Activated CD4-positive, alpha-beta T cell treated with anti-CD3 and anti-CD28 coated beads for 36 hours (primary cell): Measurements from ENCODE around the gene NACC1. TPM values are rescaled to one million over a fixed set of nuclear protein-coding genes. Genes with fewer than 3 reads are reported as not detected.

Experiments used
- ATAC-seq: fragments of 200-7000 bp; cut with Tn5 transposase; one replicate; pipeline ENCODE4 v1.10.0; 2021; ENCODE audit warnings: mild to moderate bottlenecking, moderate library complexity
- CTCF ChIA-PET: fragments of 350-600 bp; sonication (Branson Sonifier 250); formaldehyde crosslinking; loops from one replicate; lab custom pipeline; 2021; ENCODE audit warnings: antibody characterized with exemption; lab: Charles Lee
- POLR2A ChIA-PET: fragments of 350-600 bp; sonication (Branson Sonifier 250); formaldehyde crosslinking; loops from one replicate; lab custom pipeline; 2021; ENCODE audit warnings: antibody characterized with exemption, inconsistent platforms; lab: Charles Lee
- DNase-seq: peaks from one replicate; pipeline ENCODE4 v3.0.0-alpha.2; 2020
- H3K27ac Mint-ChIP-seq: one replicate; pipeline ENCODE4 v1.8.0; 2021; ENCODE audit warnings: mixed read lengths
- H3K27me3 Mint-ChIP-seq: one replicate; pipeline ENCODE4 v1.8.0; 2021; ENCODE audit warnings: mixed read lengths
- H3K36me3 Mint-ChIP-seq: one replicate; pipeline ENCODE4 v1.8.0; 2021; ENCODE audit warnings: low read depth, mixed read lengths
- H3K4me1 Mint-ChIP-seq: one replicate; pipeline ENCODE4 v1.8.0; 2021; ENCODE audit warnings: mixed read lengths
- H3K4me3 Mint-ChIP-seq: one replicate; pipeline ENCODE4 v1.8.0; 2021; ENCODE audit warnings: mild to moderate bottlenecking, moderate library complexity, mixed read lengths
- H3K9me3 Mint-ChIP-seq: one replicate; pipeline ENCODE4 v1.8.0; 2021; ENCODE audit warnings: low read depth, mixed read lengths
- intact Hi-C, 2 experiments: fragments of 100-400 bp; cut with DNase I in 1 of 2; cut with micrococcal nuclease in 1 of 2; formaldehyde crosslinking; loops; one replicate each; pipeline versions ENCODE4 v1.14.2 to v1.15.1; 2022 to 2024; cut with DNase I, micrococcal nuclease
- total RNA-seq, 2 experiments: library from RNA; stranded (reverse); gene quantifications; one replicate each; pipeline ENCODE4 v1.2.3, GENCODE V29; 2021

NACC1 gene
- total RNA-seq, 2 experiments from 2014 or later: 77.5 to 84.5 TPM

DNA sequence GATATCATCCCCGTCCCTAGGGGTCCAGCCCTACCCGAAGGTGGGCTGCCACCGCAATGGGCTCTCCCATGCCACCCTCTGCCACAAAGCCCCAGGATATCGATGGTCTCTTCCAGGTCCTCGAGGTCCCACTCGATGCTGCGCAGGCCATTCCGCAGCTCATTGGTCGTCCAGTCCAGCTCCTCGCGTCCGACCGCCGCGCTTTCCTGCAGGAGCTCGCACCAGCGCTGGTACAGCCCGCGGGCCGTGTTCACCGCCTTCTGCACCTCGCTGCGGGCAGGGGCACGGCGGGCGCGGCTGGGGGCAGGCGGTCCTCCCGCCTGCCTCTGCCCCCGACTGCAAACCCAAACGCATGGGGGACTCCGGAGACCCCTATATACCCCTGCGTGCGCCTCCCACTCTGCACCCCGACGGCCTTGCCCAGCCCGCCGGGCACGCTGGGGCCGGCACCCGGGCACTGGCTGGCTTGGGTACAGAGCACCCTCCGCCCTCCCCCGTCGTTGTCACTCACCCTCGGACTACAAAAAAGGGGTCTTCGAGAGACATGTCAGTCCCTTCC lies 31.6 kb downstream of the NACC1 start:
- no peaks in the 10 kb centered on the region for H3K27me3 Mint-ChIP-seq
- intact Hi-C loops: loop anchor here (1.0 to 10.0 kb wide), 15 partner anchors 17 to 1375 kb away; partner anchors contain the start of genes CALR (in 1 of the 2), JUNB (in 1 of the 2) and TECR (in 1 of the 2)
- H3K36me3 Mint-ChIP-seq: peaks cover 34% of the 10 kb centered on the region
- peak overlapping the region; percentile 97 for H3K27ac Mint-ChIP-seq
- POLR2A ChIA-PET: interaction anchor here (0.6 to 1.0 kb wide), 5 partner anchors 14 to 32 kb away, joined by 3 to 8 read pairs (median 3); partner anchors contain the start of gene NACC1
- H3K4me3 Mint-ChIP-seq: peak overlapping the region; percentile 87
- no peaks in the 10 kb centered on the region for H3K9me3 Mint-ChIP-seq
- peaks cover 18% of the 10 kb centered on the region for H3K4me1 Mint-ChIP-seq
- CTCF ChIA-PET: interaction anchor here (0.5 to 1.5 kb wide), 6 partner anchors 13 to 64 kb away, joined by 3 to 4 read pairs (median 4); partner anchors contain the start of gene NACC1
- ATAC-seq: peak; percentile 2
- peak; percentile 65 for DNase-seq

- Mint-ChIP-seq H3K4me3 (peak within 1 kb of the TSS; percentile 87), H3K27ac (peak within 1 kb of the TSS; percentile 97), H3K4me1 (peaks cover 18% of the 10 kb centered on the region), H3K27me3 (no peaks in the 10 kb centered on the region), H3K9me3 (no peaks in the 10 kb centered on the region), H3K36me3 (peaks cover 37% of the 10 kb centered on the region)
- intact Hi-C loops: loop anchor here (1.0 to 10.0 kb wide), 15 partner anchors 17 to 1374 kb away; partner anchors contain the start of genes CALR (in 1 of the 2), JUNB (in 1 of the 2) and TECR (in 1 of the 2)
- DNase-seq (peak; percentile 96), ATAC-seq (peak; percentile 52)
- ChIA-PET POLR2A (interaction anchor here (0.6 to 1.0 kb wide), 2 partner anchors 13 to 33 kb away, joined by 3 read pairs; partner anchors contain the start of gene NACC1), CTCF (interaction anchor here (0.6 to 1.5 kb wide), 5 partner anchors 18 to 112 kb away, joined by 3 to 4 read pairs (median 4); partner anchors contain the start of gene NACC1)
Observed at GRCh38 chr19:13150187-13150930, 32.3 kb downstream of the NACC1 start, which contains the start of the genes IER2 and STX10. IER2 (plus strand) TSS chr19:13150411; CDS start chr19:13153187, 2,776 bp downstream. STX10 (minus strand) TSS chr19:13150375; CDS start chr19:13150173, 202 bp downstream.

- CTCF ChIA-PET: interaction anchor here (0.6 kb wide), 1 partner anchor 112 kb away, joined by 3 read pairs; no protein-coding TSS in a partner anchor
- peak overlapping the region; percentile 87 for H3K4me3 Mint-ChIP-seq
- no peaks in the 10 kb centered on the region for H3K9me3 Mint-ChIP-seq
- peak overlapping the region; percentile 97 for H3K27ac Mint-ChIP-seq
- POLR2A ChIA-PET: no interaction called here
- intact Hi-C loops: loop anchor here (1.0 to 10.0 kb wide), 20 partner anchors 16 to 1374 kb away; partner anchors contain the start of genes CALR (in 1 of the 2), JUNB (in 1 of the 2), NACC1 (in 1 of the 2) and RAD23A (in 1 of the 2)
- no peaks in the 10 kb centered on the region for H3K27me3 Mint-ChIP-seq
- DNase-seq (peak; percentile 59), ATAC-seq (peak; percentile 4)
- peaks cover 21% of the 10 kb centered on the region for H3K4me1 Mint-ChIP-seq
- H3K36me3 Mint-ChIP-seq: peaks cover 37% of the 10 kb centered on the region
Observed at GRCh38 chr19:13150931-13151604, 33.0 kb downstream of the NACC1 start.

- H3K27me3 Mint-ChIP-seq: no peaks in the 10 kb centered on the region
- peak; percentile 47 for ATAC-seq
- ChIA-PET CTCF (interaction anchor here (0.7 to 1.9 kb wide), 12 partner anchors 11 to 360 kb away, joined by 3 to 11 read pairs (median 4); partner anchors contain the start of genes JUNB and NACC1), POLR2A (interaction anchor here (0.8 to 2.1 kb wide), 10 partner anchors 12 to 1263 kb away, joined by 3 to 18 read pairs (median 6); partner anchors contain the start of genes JUNB and NACC1)
- H3K36me3 Mint-ChIP-seq: peaks cover 37% of the 10 kb centered on the region
- H3K27ac Mint-ChIP-seq: peak overlapping the region; percentile 100
- H3K4me3 Mint-ChIP-seq: peak overlapping the region; percentile 87
- no peaks in the 10 kb centered on the region for H3K9me3 Mint-ChIP-seq
- intact Hi-C loops: loop anchor here (1.0 to 10.0 kb wide), 21 partner anchors 19 to 1373 kb away; partner anchors contain the start of genes ASF1B (in 1 of the 2), CALR (in 1 of the 2), JUNB (in 1 of the 2) and NACC1 (in 1 of the 2)
- H3K4me1 Mint-ChIP-seq: peaks cover 28% of the 10 kb centered on the region
- peak; percentile 98 for DNase-seq
Observed at GRCh38 chr19:13151605-13152355, 33.7 kb downstream of the NACC1 start.

- intact Hi-C loops: loop anchor here (1.0 to 10.0 kb wide), 12 partner anchors 53 to 1372 kb away; partner anchors contain the start of genes ASF1B (in 1 of the 2), JUNB (in 1 of the 2), TECR (in 1 of the 2) and TRIR (in 1 of the 2)
- Mint-ChIP-seq H3K4me1 (peaks cover 31% of the 10 kb centered on the region), H3K36me3 (peaks cover 35% of the 10 kb centered on the region), H3K27me3 (no peaks in the 10 kb centered on the region), H3K27ac (peak overlapping the region; percentile 100), H3K9me3 (no peaks in the 10 kb centered on the region), H3K4me3 (peak overlapping the region; percentile 87)
- peak; percentile 12 for ATAC-seq
- ChIA-PET CTCF (interaction anchor here (0.6 to 1.9 kb wide), 14 partner anchors 11 to 643 kb away, joined by 3 to 11 read pairs (median 4); partner anchors contain the start of genes JUNB, NACC1 and ZSWIM4), POLR2A (interaction anchor here (0.8 to 2.1 kb wide), 10 partner anchors 11 to 1263 kb away, joined by 3 to 18 read pairs (median 6); partner anchors contain the start of genes JUNB and NACC1)
- no peak for DNase-seq
Observed at GRCh38 chr19:13152356-13152973, 34.4 kb downstream of the NACC1 start.

GRCh38 chr19:13152974-13153568 lies 35.0 kb downstream of the NACC1 start:
- POLR2A ChIA-PET: interaction anchor here (0.6 to 2.1 kb wide), 10 partner anchors 10 to 361 kb away, joined by 3 to 18 read pairs (median 6); partner anchors contain the start of genes JUNB and NACC1
- Mint-ChIP-seq H3K4me1 (peaks cover 34% of the 10 kb centered on the region), H3K9me3 (no peaks in the 10 kb centered on the region), H3K36me3 (peaks cover 35% of the 10 kb centered on the region), H3K4me3 (peak overlapping the region; percentile 87), H3K27me3 (no peaks in the 10 kb centered on the region), H3K27ac (peak overlapping the region; percentile 100)
- CTCF ChIA-PET: interaction anchor here (0.6 to 1.9 kb wide), 9 partner anchors 10 to 642 kb away, joined by 3 to 11 read pairs (median 4); partner anchors contain the start of genes JUNB, NACC1 and ZSWIM4
- ATAC-seq: peak; percentile 21
- DNase-seq: peak; percentile 97
- intact Hi-C loops: loop anchor here (1.0 to 10.0 kb wide), 12 partner anchors 54 to 1372 kb away; partner anchors contain the start of genes ASF1B (in 1 of the 2), JUNB (in 1 of the 2), TECR (in 1 of the 2) and TRIR (in 1 of the 2)

DNA sequence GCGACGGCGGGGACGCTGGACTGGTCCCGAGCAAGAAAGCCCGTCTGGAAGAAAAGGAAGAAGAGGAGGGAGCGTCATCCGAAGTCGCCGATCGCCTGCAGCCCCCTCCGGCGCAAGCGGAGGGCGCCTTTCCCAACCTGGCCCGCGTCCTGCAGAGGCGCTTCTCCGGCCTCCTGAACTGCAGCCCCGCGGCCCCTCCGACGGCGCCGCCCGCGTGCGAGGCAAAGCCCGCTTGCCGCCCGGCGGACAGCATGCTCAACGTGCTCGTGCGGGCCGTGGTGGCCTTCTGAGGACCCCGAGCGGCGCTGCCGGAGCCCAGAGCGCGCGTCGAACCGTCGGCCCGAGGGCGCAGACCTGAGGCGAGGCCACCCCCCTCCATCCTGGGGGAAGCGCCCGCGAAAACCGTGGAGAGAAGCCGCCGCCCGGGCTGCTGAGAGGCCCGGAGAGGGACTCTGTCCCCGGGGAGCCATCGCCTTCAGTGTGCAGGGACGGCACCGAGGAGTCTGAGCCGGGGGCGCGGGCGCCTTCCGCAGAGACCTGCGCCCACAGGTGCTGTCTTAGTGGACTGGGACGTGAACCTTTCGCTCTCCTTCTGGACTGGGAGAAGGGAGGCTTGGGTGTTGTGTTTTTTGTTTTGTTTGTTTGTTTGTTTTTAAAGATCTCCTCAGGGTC lies 35.6 kb downstream of the NACC1 start:
- Mint-ChIP-seq H3K27me3 (no peaks in the 10 kb centered on the region), H3K4me1 (peaks cover 36% of the 10 kb centered on the region), H3K4me3 (peak overlapping the region; percentile 87), H3K36me3 (peaks cover 32% of the 10 kb centered on the region), H3K9me3 (no peaks in the 10 kb centered on the region), H3K27ac (peak overlapping the region; percentile 100)
- ATAC-seq (no peak), DNase-seq (peak; percentile 35)
- ChIA-PET POLR2A (interaction anchor here (0.6 to 2.1 kb wide), 8 partner anchors 10 to 80 kb away, joined by 3 to 18 read pairs (median 8); partner anchors contain the start of gene NACC1), CTCF (interaction anchor here (1.8 to 1.9 kb wide), 3 partner anchors 11 to 36 kb away, joined by 5 to 7 read pairs (median 7); partner anchors contain the start of gene NACC1)
- intact Hi-C loops: loop anchor here (2.0 to 10.0 kb wide), 10 partner anchors 41 to 1371 kb away; partner anchors contain the start of genes ASF1B (in 1 of the 2), JUNB (in 1 of the 2) and TECR (in 1 of the 2)

- POLR2A ChIA-PET: interaction anchor here (0.7 to 1.7 kb wide), 4 partner anchors 9 to 22 kb away, joined by 8 to 15 read pairs (median 12); no protein-coding TSS in a partner anchor
- intact Hi-C loops: loop anchor here (2.0 to 10.0 kb wide), 6 partner anchors 40 to 1370 kb away; partner anchors contain the start of genes JUNB (in 1 of the 2) and TECR (in 1 of the 2)
- DNase-seq (peak; percentile 83), ATAC-seq (no peak)
- Mint-ChIP-seq H3K36me3 (peaks cover 32% of the 10 kb centered on the region), H3K4me1 (peaks cover 30% of the 10 kb centered on the region), H3K9me3 (no peaks in the 10 kb centered on the region), H3K27me3 (no peaks in the 10 kb centered on the region), H3K27ac (peak overlapping the region; percentile 100), H3K4me3 (peak overlapping the region; percentile 87)
- CTCF ChIA-PET: interaction anchor here (1.0 to 1.9 kb wide), 8 partner anchors 9 to 1228 kb away, joined by 3 to 12 read pairs (median 7); partner anchors contain the start of gene NACC1
Observed at GRCh38 chr19:13154241-13154778, 36.2 kb downstream of the NACC1 start.
